ENCODE results near the gene CCL5. TPM values are rescaled to one million over a fixed set of nuclear protein-coding genes. Genes with fewer than 3 reads are reported as not detected.

Gene CCL5
- total RNA-seq, 2 experiments from 2014 or later, result 0.88 TPM; not detected in 1

DNA sequence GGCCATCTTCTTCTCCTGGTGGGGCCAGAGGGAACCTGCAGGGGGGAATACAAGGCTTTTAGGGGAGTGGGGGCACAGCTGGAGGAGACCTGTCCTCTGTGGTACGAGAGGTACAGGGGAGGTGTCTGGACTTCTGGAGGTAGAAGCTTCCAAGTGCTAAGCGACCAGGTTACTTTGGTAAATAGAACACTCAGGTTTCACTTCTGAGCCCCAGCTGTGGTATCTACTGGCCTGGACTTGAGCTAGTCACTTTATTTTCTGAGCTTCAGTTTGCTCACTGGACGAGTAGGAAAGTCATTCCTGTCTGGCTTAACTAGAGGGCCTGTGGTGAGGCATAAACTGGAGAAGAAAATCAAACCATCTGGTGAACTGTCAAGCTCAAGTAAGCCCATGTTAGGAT, 11.4 kb downstream of the CCL5 start, which contains the start of gene HEATR9:
Gene HEATR9, minus strand, starts transcription at position 155 of the 400 bp plus-strand sequence. Its CDS starts 149 bp downstream, at position 6.
- no peak within 1 kb of the TSS for H3K27ac ChIP-seq (ENCODE audit: low read depth, low read length, poor library complexity, severe bottlenecking)
- POLR2A ChIA-PET, result no interaction called here
- H3K79me2 ChIP-seq (ENCODE audit: insufficient read depth, low read depth, low read length), result no peaks in the 10 kb centered on the region
- H3K36me3 ChIP-seq (ENCODE audit: insufficient read depth, low read length), result no peaks in the 10 kb centered on the region
- no peak within 1 kb of the TSS for H3K4me2 ChIP-seq (ENCODE audit: low read length)
- CTCF ChIA-PET (ENCODE audit: unreplicated experiment), result no interaction called here
- TF ChIP-seq, protein P1, sequence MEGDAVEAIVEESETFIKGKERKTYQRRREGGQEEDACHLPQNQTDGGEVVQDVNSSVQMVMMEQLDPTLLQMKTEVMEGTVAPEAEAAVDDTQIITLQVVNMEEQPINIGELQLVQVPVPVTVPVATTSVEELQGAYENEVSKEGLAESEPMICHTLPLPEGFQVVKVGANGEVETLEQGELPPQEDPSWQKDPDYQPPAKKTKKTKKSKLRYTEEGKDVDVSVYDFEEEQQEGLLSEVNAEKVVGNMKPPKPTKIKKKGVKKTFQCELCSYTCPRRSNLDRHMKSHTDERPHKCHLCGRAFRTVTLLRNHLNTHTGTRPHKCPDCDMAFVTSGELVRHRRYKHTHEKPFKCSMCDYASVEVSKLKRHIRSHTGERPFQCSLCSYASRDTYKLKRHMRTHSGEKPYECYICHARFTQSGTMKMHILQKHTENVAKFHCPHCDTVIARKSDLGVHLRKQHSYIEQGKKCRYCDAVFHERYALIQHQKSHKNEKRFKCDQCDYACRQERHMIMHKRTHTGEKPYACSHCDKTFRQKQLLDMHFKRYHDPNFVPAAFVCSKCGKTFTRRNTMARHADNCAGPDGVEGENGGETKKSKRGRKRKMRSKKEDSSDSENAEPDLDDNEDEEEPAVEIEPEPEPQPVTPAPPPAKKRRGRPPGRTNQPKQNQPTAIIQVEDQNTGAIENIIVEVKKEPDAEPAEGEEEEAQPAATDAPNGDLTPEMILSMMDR (conservative IDR thresholded peaks at IDR 0.05; ENCODE audit: low read length), result no peak
- TF ChIP-seq EZH2phosphoT487 (IDR thresholded peaks at IDR 0.05; ENCODE audit: borderline replicate concordance, low read depth, low read length), result no peak
- no peaks in the 10 kb centered on the region for H3K4me1 ChIP-seq (ENCODE audit: insufficient read depth, low read length, poor library complexity, severe bottlenecking)
- H3K9me2 ChIP-seq (ENCODE audit: insufficient read depth, low read length), result no peaks in the 10 kb centered on the region
- H3K4me3 ChIP-seq (ENCODE audit: low read depth, low read length, poor library complexity, severe bottlenecking), result no peak within 1 kb of the TSS
- H3K9me3 ChIP-seq (ENCODE audit: low read length), result no peaks in the 10 kb centered on the region
- intact Hi-C loops (cut with micrococcal nuclease; ENCODE audit: unreplicated experiment), result no loop called here
- no peaks in the 10 kb centered on the region for H4K20me1 ChIP-seq (ENCODE audit: insufficient read depth, low read length)
- H2AFZ ChIP-seq (ENCODE audit: low read length), result no peak within 1 kb of the TSS
- DNase-seq (ENCODE audit: low spot score), result no peak
- BruUV-seq (replicated peaks), result no TSS peak

GRCh38 chr17:35867574-35867973, 12.6 kb downstream of the CCL5 start:
- Histone ChIP-seq H3K79me2 (ENCODE audit: insufficient read depth, low read depth, low read length) (no peaks in the 10 kb centered on the region), H3K9me3 (ENCODE audit: low read length) (no peaks in the 10 kb centered on the region), H3K4me1 (ENCODE audit: insufficient read depth, low read length, poor library complexity, severe bottlenecking) (no peaks in the 10 kb centered on the region), H3K27ac (ENCODE audit: low read depth, low read length, poor library complexity, severe bottlenecking) (no peak overlapping the region), H3K4me2 (ENCODE audit: low read length) (no peak overlapping the region), H3K9me2 (ENCODE audit: insufficient read depth, low read length) (no peaks in the 10 kb centered on the region), H4K20me1 (ENCODE audit: insufficient read depth, low read length) (no peaks in the 10 kb centered on the region), H2AFZ (ENCODE audit: low read length) (no peak overlapping the region), H3K4me3 (ENCODE audit: low read depth, low read length, poor library complexity, severe bottlenecking) (no peak overlapping the region), H3K36me3 (ENCODE audit: insufficient read depth, low read length) (no peaks in the 10 kb centered on the region)
- POLR2A ChIA-PET, result no interaction called here
- no TSS peak for BruUV-seq (replicated peaks)
- TF ChIP-seq EZH2phosphoT487 (IDR thresholded peaks at IDR 0.05; ENCODE audit: borderline replicate concordance, low read depth, low read length), result no peak
- TF ChIP-seq, protein P1 (conservative IDR thresholded peaks at IDR 0.05; ENCODE audit: low read length), result no peak
- CTCF ChIA-PET (ENCODE audit: unreplicated experiment), result no interaction called here
- no peak for DNase-seq (ENCODE audit: low spot score)
- intact Hi-C loops (cut with micrococcal nuclease; ENCODE audit: unreplicated experiment), result no loop called here

- Histone ChIP-seq H3K4me1 (ENCODE audit: insufficient read depth, low read length, poor library complexity, severe bottlenecking) (no peaks in the 10 kb centered on the region), H3K9me3 (ENCODE audit: low read length) (no peaks in the 10 kb centered on the region), H3K36me3 (ENCODE audit: insufficient read depth, low read length) (no peaks in the 10 kb centered on the region), H2AFZ (ENCODE audit: low read length) (no peak overlapping the region), H3K4me3 (ENCODE audit: low read depth, low read length, poor library complexity, severe bottlenecking) (no peak overlapping the region), H3K4me2 (ENCODE audit: low read length) (no peak overlapping the region), H3K79me2 (ENCODE audit: insufficient read depth, low read depth, low read length) (no peaks in the 10 kb centered on the region), H4K20me1 (ENCODE audit: insufficient read depth, low read length) (no peaks in the 10 kb centered on the region), H3K9me2 (ENCODE audit: insufficient read depth, low read length) (no peaks in the 10 kb centered on the region), H3K27ac (ENCODE audit: low read depth, low read length, poor library complexity, severe bottlenecking) (no peak overlapping the region)
- intact Hi-C loops (cut with micrococcal nuclease; ENCODE audit: unreplicated experiment), result no loop called here
- no peak for DNase-seq (ENCODE audit: low spot score)
- ChIA-PET POLR2A (interaction anchor here (0.5 kb wide), 1 partner anchor 964 kb away, joined by 3 read pairs; no protein-coding TSS in a partner anchor), CTCF (ENCODE audit: unreplicated experiment) (no interaction called here)
- TF ChIP-seq, protein P1 (conservative IDR thresholded peaks at IDR 0.05; ENCODE audit: low read length), result no peak
- no peak for TF ChIP-seq EZH2phosphoT487 (IDR thresholded peaks at IDR 0.05; ENCODE audit: borderline replicate concordance, low read depth, low read length)
- no TSS peak for BruUV-seq (replicated peaks)
Measured at GRCh38 chr17:35866341-35866950, 13.7 kb downstream of the CCL5 start.

Measured in OCI-LY7 (cell line).